ENCODE data around the gene ING4. TPM values are rescaled to one million over a fixed set of nuclear protein-coding genes. Genes with fewer than 3 reads are reported as not detected.

ING4 gene
- total RNA-seq, 4 donors from 2014 or later, result 53.2 to 85.0 (median 70.6) TPM

- Histone ChIP-seq H3K4me1 (peaks cover 16% of the 10 kb centered on the region), H3K9me3 (no peaks in the 10 kb centered on the region), H3K27ac (no peak overlapping the region), H3K4me3 (peak overlapping the region; percentile 45), H3K36me3 (no peaks in the 10 kb centered on the region), H3K27me3 (peaks cover 94% of the 10 kb centered on the region)
- DNase-seq (ENCODE audit: low spot score in 2 of 2), result no peak
- under 1% methylated on average over 28 of the region's 65 CpGs for WGBS
- TF ChIP-seq, protein P1, sequence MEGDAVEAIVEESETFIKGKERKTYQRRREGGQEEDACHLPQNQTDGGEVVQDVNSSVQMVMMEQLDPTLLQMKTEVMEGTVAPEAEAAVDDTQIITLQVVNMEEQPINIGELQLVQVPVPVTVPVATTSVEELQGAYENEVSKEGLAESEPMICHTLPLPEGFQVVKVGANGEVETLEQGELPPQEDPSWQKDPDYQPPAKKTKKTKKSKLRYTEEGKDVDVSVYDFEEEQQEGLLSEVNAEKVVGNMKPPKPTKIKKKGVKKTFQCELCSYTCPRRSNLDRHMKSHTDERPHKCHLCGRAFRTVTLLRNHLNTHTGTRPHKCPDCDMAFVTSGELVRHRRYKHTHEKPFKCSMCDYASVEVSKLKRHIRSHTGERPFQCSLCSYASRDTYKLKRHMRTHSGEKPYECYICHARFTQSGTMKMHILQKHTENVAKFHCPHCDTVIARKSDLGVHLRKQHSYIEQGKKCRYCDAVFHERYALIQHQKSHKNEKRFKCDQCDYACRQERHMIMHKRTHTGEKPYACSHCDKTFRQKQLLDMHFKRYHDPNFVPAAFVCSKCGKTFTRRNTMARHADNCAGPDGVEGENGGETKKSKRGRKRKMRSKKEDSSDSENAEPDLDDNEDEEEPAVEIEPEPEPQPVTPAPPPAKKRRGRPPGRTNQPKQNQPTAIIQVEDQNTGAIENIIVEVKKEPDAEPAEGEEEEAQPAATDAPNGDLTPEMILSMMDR (IDR thresholded peaks at IDR 0.05), result no peak
- TF ChIP-seq POLR2AphosphoS5 (IDR thresholded peaks at IDR 0.05) (no peak), EP300 (IDR thresholded peaks at IDR 0.05) (no peak), POLR2A (IDR thresholded peaks at IDR 0.05) (no peak)
Observed at GRCh38 chr12:6699989-6700645, 37.2 kb upstream of the ING4 start.

DNA sequence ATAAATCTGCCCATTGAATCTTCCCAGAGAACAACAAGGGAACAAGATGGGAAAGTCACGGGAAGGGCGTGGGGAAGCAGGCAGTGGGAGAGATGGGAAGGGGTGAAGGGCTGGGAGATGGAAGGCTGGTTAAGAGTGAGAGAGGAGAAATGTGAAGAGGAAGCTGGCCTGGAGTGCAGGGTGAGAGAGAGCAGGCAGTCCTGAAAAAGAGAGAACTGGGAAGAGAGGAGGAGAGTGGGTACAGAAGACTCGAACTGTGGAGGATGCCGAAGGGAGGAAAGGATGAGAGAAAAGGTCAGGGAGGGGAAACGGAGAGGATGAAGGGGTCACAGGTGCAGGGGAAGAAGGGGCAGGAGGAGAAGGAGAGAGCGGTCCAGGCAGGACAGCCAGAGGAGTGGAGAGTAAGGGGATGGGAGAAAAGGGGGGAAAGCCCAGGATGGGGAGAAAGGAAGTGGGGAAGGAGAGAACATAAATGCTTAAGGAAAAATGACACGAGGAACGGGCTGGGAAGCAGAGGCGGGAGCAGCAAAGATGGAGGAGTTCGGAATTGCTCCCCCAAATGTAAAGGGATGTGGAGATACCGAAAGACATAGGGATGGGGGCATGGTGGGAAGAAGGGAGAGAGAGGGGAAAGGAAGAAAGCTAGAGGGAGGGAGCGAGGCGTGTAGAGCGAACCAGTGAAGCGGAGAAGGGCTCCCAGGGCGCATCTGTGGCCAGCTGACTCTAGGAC, 36.5 kb upstream of the ING4 start:
- Histone ChIP-seq H3K27me3 (peaks cover 93% of the 10 kb centered on the region), H3K4me3 (peak overlapping the region; percentile 45), H3K36me3 (no peaks in the 10 kb centered on the region), H3K4me1 (peaks cover 16% of the 10 kb centered on the region), H3K27ac (no peak overlapping the region), H3K9me3 (no peaks in the 10 kb centered on the region)
- TF ChIP-seq, protein P1 (IDR thresholded peaks at IDR 0.05), result no peak
- TF ChIP-seq POLR2AphosphoS5 (IDR thresholded peaks at IDR 0.05) (no peak), POLR2A (IDR thresholded peaks at IDR 0.05) (no peak), EP300 (IDR thresholded peaks at IDR 0.05) (no peak)
- 14% methylated on average over 16 of the region's 16 CpGs for WGBS
- DNase-seq (ENCODE audit: low spot score in 2 of 2), result peak; percentile 37 to 66

GRCh38 chr12:6698352-6699046, 35.6 kb upstream of the ING4 start:
- H3K27me3 ChIP-seq, result peaks cover 84% of the 10 kb centered on the region
- no peaks in the 10 kb centered on the region for H3K9me3 ChIP-seq
- H3K4me1 ChIP-seq, result peaks cover 16% of the 10 kb centered on the region
- 48% methylated on average over 8 of the region's 8 CpGs for WGBS
- H3K27ac ChIP-seq, result no peak overlapping the region
- no peak for DNase-seq (ENCODE audit: low spot score in 2 of 2)
- TF ChIP-seq POLR2AphosphoS5 (IDR thresholded peaks at IDR 0.05) (no peak), POLR2A (IDR thresholded peaks at IDR 0.05) (no peak), EP300 (IDR thresholded peaks at IDR 0.05) (no peak)
- TF ChIP-seq, protein P1 (IDR thresholded peaks at IDR 0.05), result no peak
- no peak overlapping the region for H3K4me3 ChIP-seq
- H3K36me3 ChIP-seq, result no peaks in the 10 kb centered on the region

GRCh38 chr12:6697584-6698351, 34.8 kb upstream of the ING4 start:
- Histone ChIP-seq H3K9me3 (no peaks in the 10 kb centered on the region), H3K4me1 (peaks cover 16% of the 10 kb centered on the region), H3K27me3 (peaks cover 77% of the 10 kb centered on the region), H3K36me3 (no peaks in the 10 kb centered on the region), H3K27ac (no peak overlapping the region), H3K4me3 (no peak overlapping the region)
- TF ChIP-seq, protein P1 (IDR thresholded peaks at IDR 0.05), result peak in 1 of 2 donors; percentile 30
- TF ChIP-seq EP300 (IDR thresholded peaks at IDR 0.05) (no peak), POLR2A (IDR thresholded peaks at IDR 0.05) (no peak), POLR2AphosphoS5 (IDR thresholded peaks at IDR 0.05) (no peak)
- no peak for DNase-seq (ENCODE audit: low spot score in 2 of 2)
- WGBS, result 64% methylated on average over 14 of the region's 17 CpGs
